ENCODE results near the gene UBE2D3.
"Not testable (repeated sequence)": the region's sequence is repeated elsewhere in the genome, so short reads cannot be mapped to it uniquely, and the experiment has no call there.

The UBE2D3 gene

GRCh38 chr4:102828497-102828808 lies 1.1 kb upstream of the UBE2D3 start:
- no peak for DNase-seq

GRCh38 chr4:102827674-102828496 lies 534 bp upstream of the UBE2D3 start:
- peak; percentile 100 for DNase-seq

GRCh38 chr4:102826105-102826889 lies 1.1 kb downstream of the UBE2D3 start:
- no peak for DNase-seq

GRCh38 chr4:102825261-102826091 lies 1.9 kb downstream of the UBE2D3 start:
- DNase-seq = peak; percentile 72

- no peak for DNase-seq
Measured at GRCh38 chr4:102824398-102824797, 3.0 kb downstream of the UBE2D3 start.

- no peak for DNase-seq
Measured at GRCh38 chr4:102823897-102824296, 3.5 kb downstream of the UBE2D3 start.

- no peak for DNase-seq
Measured at GRCh38 chr4:102823464-102823863, 3.9 kb downstream of the UBE2D3 start.

GRCh38 chr4:102819588-102820365 lies 7.6 kb downstream of the UBE2D3 start:
- DNase-seq = no peak

GRCh38 chr4:102819100-102819499 lies 8.3 kb downstream of the UBE2D3 start:
- DNase-seq = not testable (repeated sequence)

- DNase-seq = no peak
Measured at GRCh38 chr4:102817613-102818268, 9.6 kb downstream of the UBE2D3 start.

GRCh38 chr4:102817021-102817605 lies 10.2 kb downstream of the UBE2D3 start:
- DNase-seq = no peak

- DNase-seq = no peak
Measured at GRCh38 chr4:102815981-102816380, 11.4 kb downstream of the UBE2D3 start.

GRCh38 chr4:102809691-102810090 lies 17.7 kb downstream of the UBE2D3 start:
- no peak for DNase-seq

- no peak for DNase-seq
Measured at GRCh38 chr4:102809190-102809589, 18.2 kb downstream of the UBE2D3 start.

GRCh38 chr4:102808009-102808408 lies 19.3 kb downstream of the UBE2D3 start:
- no peak for DNase-seq

GRCh38 chr4:102807345-102807744 lies 20.0 kb downstream of the UBE2D3 start:
- DNase-seq = no peak

GRCh38 chr4:102799816-102800215 lies 27.5 kb downstream of the UBE2D3 start:
- no peak for DNase-seq

- DNase-seq = no peak
Measured at GRCh38 chr4:102794999-102795398, 32.4 kb downstream of the UBE2D3 start.

GRCh38 chr4:102792361-102792936 lies 34.9 kb downstream of the UBE2D3 start:
- no peak for DNase-seq

- no peak for DNase-seq
Measured at GRCh38 chr4:102791318-102791835, 36.0 kb downstream of the UBE2D3 start.

- DNase-seq = peak; percentile 60
Measured at GRCh38 chr4:102789317-102789717, 38.0 kb downstream of the UBE2D3 start.

Data from hematopoietic multipotent progenitor cell treated with erythropoietin and hydrocortisone succinate and interleukin-3 and kit ligand, for 8 days (in vitro differentiated cells).